HG03066 (cell line): Measurements from ENCODE around the gene WDR59.
A peak's percentile ranks its signal among the peaks of the same experiment; 100 is the strongest.
"Not testable (repeated sequence)": the region's sequence is repeated elsewhere in the genome, so short reads cannot be mapped to it uniquely, and the experiment has no call there.

Experiments used
- ATAC-seq: cut with Tn5 transposase; IDR thresholded peaks from one replicate; pipeline ENCODE4 v1.9.1; 2021; ENCODE audit warnings: low read depth; ENCODE audit not compliant: unreplicated experiment

WDR59 gene, protein sequence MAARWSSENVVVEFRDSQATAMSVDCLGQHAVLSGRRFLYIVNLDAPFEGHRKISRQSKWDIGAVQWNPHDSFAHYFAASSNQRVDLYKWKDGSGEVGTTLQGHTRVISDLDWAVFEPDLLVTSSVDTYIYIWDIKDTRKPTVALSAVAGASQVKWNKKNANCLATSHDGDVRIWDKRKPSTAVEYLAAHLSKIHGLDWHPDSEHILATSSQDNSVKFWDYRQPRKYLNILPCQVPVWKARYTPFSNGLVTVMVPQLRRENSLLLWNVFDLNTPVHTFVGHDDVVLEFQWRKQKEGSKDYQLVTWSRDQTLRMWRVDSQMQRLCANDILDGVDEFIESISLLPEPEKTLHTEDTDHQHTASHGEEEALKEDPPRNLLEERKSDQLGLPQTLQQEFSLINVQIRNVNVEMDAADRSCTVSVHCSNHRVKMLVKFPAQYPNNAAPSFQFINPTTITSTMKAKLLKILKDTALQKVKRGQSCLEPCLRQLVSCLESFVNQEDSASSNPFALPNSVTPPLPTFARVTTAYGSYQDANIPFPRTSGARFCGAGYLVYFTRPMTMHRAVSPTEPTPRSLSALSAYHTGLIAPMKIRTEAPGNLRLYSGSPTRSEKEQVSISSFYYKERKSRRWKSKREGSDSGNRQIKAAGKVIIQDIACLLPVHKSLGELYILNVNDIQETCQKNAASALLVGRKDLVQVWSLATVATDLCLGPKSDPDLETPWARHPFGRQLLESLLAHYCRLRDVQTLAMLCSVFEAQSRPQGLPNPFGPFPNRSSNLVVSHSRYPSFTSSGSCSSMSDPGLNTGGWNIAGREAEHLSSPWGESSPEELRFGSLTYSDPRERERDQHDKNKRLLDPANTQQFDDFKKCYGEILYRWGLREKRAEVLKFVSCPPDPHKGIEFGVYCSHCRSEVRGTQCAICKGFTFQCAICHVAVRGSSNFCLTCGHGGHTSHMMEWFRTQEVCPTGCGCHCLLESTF

DNA sequence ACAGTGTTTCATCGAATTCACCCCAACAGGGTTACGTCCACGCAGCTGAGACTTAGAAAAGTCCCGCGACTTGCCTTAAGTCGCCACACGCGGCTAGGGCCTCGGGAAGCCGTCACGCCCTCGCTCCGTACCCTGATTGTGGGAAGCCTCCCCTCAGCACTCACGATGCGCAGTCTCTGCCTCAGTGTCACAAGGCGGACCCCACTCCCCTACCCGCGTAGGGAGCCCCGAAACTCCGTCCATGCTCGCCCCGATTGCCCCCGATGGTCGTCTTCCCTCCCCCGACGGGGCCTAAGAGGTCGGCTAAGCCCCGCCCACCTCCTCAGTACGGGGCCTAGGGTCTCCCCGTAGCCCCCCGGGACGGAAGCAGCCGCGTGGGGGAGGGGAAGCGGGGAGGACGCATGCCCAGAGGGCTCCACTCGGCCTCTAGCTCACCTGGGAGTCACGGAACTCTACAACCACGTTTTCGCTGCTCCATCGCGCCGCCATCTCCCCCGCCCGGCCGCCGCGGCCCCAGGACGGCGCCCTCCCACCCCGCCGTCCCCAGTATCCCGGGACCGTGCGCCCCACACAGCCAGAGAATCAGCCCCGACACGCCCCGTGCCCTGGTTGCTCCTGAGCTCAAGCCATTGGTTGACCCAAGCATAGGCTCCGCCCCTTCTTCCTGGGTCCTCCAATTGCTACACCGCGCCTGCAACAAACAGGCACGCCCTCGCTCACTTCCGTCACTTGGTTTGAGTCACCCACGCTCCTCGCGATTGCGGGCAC lies at the start of gene WDR59:
Gene WDR59, minus strand, starts transcription at position 595 of the 768 bp plus-strand sequence. Its CDS starts 106 bp downstream, at position 489.
- peak; percentile 99 for ATAC-seq

DNA sequence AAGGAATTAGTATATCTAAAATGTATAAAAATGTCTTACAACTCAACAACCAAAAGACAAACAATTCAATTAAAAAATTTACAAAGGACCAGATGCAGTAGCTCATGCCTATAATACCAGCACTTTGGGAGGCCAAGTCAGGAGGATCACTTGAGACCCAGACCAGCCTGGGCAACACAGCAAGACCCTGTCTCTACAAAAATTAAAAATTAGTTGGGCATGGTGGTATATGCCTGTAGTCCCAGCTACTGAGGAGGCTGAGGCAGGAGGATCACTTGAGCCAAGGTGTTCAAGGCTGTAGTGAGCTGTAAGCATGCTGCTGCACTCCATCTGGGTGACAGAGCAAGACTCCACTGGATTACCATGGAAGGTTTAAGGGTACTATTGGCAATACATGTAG lies 47.7 kb upstream of the WDR59 start:
- no peak for ATAC-seq

DNA sequence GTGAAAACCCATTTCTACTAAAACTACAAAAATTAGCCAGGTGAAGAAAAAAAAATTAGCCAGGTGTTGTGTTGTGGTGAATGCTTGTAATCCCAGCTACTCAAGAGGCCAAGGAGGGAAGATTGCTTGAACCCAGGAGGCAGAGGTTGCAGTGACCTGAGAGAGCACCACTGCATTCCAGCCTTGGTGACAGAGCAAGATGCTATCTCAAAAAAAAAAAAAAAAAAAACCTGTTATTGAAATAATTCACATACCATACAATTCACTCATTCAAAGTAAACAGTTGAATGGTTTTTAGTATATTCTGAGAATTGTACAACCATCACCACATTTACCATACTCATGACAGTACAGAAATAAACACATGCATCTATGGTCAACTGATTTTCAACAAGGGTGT lies 44.9 kb upstream of the WDR59 start:
- ATAC-seq = no peak

DNA sequence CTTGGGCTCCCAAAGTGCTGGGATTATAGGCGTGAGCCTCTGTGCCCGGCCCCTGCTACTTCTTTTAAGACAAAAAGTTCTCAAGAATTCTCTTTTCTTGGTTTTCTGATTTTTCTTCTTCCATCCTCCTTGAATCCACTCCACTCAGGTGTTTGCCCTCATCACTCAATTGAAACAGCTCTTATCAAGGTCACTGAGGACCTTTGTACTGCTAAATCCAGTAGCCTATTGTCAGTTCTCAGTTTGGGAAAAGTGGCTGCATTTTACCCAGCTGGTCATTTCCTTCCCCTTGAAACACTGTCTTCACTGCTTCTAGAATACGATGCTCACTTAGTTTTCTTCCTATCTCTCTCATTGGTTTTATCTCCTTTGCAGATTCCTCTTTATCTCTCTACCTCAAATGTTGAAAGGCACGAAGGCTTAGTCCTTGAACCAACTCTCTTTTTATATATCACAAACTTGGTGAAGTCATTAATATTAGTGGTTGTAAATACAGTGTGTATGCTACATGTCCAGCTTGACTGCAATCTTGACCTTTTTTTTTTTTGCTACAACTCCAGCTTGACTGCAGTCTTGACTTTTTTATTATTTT lies 43.7 kb upstream of the WDR59 start:
- ATAC-seq = no peak

DNA sequence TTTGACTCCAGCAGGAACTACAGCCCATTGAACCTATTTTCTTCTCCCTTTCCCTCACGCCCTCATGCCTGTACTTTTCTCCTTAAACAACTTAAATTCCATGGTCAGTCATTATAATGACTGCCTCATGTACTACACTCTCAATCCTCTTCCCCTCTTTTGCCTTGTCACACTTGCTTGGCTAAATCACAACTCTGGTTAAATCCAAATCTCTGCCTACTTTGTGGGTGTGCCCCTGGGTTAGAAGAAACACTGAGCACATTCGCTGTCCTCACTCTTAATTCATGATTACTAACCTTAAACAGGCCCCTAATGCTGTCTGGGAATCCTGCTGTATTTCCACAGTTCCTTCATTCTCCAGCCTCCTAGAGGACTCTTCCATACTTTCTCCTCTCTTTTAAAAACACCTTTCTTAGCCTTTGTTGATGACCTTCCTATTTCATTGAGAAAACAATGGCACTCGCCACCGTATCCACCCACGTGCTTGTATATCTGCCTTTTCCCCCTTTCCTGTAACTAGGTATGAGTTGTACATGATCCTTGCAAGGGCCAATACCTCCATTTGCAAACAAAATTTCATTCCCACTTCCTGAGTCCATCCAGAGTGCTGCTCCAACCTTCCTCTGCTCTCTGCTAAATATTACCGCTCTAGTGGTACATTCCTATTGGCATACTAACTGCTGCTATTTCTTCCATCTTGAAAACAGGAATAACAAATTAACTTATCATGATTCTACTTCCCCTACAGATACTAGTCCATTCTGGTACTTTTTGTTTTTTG lies 42.8 kb upstream of the WDR59 start:
- no peak for ATAC-seq

DNA sequence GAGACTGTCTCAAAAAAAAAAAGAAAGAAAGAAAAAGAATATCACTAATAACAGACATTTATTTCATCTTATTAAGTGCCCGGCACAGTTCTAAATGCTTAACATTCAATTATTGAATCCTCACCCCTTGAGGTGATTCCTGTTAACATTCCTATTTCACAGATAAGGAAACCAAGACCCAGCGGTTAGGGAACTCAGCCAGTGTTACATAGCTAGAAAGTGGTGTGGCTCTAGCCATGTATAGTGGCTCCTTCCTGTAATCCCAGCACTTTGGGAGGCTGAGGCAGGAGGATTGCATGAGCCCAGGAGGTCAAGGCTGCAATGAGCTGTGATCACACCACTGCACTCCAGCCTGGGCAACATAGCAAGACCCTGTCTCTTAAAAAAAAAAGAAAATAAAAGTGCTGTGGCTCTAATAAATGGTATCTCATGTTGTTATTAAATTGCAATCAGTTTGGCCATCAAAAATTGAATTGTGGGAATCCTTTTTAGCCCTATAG lies 42.0 kb upstream of the WDR59 start:
- ATAC-seq = no peak

DNA sequence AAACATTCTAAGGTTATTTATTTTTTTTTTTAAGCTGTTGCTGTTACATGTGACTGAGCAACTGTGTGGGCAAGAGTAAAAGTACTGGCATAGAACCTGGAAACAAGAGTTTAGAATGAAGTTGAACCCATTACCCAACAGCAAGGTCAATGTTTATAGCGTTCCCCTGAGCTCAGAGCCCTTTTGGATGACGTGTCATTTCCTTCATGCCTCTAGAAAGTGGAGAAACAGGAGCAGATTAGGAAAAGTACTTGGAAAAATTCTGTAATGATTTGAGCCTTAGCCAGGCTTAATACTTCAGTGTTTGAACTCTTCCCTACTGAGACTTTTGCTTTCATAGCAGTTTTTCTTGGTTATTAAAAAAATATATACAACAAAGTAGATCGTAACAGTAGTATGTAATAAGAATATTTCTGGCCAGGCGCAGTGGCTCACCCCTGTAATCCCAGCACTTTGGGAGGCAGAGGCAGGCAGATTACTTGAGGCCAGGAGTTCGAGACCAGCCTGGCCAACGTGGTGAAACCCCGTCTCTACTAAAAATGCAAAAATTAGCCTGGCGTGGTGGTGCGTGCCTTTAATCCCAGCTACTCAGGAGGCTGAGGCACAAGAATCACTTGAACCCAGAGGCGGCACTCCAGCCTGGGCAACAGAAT lies 41.4 kb upstream of the WDR59 start:
- not testable (repeated sequence) for ATAC-seq

DNA sequence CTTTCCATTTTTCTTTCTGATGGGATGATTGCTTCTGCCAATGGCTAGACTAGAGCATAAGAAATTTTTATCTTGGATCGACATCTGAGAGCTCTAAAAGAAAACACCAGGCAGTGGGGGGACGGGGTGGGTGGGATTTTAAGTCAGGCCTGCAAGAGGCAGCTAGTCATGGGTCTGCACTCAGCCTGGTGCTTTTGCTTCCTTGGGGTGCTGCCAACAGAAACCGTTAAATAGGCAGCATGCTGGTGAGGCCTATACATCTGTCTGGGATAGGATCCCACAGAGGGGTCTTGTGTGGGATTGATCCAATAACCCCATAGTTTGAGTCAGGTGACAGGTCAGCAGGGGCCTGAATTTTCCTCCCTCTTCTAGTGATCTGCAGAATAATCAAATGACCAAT lies 40.8 kb upstream of the WDR59 start:
- ATAC-seq = no peak

DNA sequence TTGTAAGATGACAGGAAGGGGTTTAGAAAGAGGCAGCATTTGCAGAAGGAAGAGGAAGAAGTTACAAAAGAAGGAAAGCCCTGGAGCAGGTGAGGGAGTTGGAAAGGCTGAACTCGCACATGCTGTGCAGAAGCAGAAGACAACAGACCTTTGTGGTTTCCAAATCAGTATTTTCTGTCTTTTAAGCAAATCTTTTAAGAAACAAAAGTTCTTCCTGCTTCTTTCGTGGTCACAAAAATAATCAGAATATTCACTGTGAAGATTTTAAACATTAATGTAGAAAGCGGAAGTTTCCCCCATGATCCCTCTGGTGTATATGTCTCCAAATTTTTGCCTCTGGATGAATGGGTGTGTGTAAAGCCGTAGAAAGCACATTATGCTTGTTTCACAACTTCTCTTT lies 39.7 kb upstream of the WDR59 start:
- peak; percentile 54 for ATAC-seq

DNA sequence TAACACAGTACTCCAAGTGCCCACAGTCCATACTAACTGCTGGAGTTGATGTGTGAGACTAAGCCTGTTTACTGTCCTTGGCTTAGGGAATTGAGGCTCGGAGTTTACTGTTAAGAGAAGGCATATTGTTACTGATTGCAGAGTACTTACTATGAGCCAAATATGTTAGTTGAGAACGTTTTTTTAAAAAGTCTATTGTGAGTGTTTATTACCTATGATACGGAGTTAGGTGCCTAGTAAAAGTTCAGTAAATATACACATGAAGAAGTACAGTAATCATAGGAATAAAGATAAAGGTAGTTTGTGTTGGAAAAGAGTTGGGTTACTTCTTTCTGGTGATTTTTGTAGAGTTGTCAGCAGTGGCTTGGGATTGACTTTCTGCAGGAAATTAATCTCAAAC lies 39.3 kb upstream of the WDR59 start:
- ATAC-seq = no peak

DNA sequence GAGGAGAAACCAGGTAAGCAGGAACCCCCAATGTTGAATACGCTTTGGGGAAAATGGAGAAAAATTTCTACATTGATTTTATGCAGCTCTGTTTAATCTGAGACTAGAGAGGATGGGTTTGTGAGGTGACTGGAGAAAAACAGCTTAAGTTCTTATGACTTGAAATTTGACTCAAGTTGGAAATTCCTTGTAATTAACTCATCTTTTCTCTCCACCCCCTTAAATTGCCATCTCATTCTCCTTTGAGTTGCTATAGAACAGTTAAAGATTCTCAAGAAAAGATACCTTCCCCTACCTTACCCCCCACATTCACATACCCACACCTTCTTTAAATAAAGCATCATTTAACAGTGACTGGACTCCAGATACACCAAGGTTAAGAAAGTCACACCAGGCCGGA lies 38.1 kb upstream of the WDR59 start:
- ATAC-seq = no peak

DNA sequence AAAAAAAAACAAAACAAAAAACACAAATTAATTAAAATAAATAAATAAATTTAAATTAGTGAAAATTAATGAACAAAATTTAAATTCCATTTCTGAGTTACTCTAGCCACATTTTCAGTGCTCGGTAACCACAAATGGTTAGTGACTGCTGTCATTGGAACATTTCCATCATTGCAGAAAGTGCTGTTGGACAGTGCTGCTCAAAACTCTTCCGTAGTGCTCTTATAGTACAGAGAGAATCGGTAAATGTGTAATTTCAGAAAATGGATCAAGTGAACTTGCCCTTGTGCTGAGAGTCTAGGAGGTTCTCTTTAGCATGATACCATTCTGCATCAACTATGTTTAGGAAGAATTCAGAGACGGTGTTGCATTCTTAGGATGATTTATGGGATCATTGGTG lies 37.6 kb upstream of the WDR59 start:
- ATAC-seq = no peak

DNA sequence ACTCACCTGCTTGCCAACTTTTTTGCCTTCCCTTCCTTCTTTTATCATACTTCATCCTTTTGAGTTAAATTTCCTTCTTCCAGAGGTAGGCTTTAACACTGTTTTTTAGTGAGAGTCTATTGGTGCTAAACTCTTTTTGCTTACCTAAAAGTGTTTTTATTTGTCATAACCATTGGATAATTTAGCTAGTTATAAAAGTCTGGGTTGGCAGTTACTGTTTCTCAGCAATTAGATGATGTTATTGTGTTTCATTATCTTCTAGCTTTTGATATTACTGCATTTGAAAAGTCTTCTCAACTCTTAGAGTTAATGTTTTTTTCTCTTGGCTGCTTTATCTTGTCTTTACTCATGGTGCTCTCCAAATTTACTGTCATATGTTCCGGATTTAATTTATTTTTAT lies 36.5 kb upstream of the WDR59 start:
- no peak for ATAC-seq

DNA sequence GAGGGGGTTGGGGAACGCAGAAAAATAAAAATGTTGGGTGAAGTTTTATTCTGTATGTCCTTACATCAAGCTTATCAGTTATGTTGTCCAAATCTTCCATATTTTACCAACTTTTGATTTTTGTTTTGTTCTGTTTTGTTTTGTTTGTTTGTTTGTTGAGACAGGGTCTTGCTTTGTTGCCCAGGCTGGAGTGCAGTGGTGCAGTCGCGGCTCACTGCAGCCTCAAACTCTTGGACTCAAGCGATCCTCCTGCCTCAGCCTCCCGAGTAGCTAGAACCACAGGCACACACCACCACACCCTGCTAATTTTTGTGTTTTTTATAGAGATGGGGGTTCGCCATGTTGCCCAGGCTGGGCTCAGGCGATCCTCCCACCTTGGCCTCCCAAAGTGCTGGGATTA lies 34.7 kb upstream of the WDR59 start:
- no peak for ATAC-seq

DNA sequence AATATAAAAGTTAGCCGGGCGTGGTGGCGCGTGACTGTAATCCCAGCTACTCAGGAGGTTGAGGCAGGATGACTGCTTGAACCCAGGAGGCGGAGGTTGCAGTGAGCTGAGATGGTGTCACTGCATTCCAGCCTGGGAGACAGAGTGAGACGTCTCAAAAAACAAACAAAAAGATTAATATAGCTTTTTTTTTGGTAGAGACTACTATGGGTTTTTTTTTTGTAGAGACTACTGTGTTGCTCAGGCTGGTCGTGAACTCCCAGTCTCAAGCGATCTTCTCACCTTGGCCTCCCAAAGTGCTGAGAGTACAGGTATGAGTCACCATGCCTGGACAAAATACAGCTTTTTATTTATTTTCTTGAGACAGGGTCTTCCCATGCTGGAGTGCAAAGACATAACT lies 34.1 kb upstream of the WDR59 start:
- no peak for ATAC-seq

DNA sequence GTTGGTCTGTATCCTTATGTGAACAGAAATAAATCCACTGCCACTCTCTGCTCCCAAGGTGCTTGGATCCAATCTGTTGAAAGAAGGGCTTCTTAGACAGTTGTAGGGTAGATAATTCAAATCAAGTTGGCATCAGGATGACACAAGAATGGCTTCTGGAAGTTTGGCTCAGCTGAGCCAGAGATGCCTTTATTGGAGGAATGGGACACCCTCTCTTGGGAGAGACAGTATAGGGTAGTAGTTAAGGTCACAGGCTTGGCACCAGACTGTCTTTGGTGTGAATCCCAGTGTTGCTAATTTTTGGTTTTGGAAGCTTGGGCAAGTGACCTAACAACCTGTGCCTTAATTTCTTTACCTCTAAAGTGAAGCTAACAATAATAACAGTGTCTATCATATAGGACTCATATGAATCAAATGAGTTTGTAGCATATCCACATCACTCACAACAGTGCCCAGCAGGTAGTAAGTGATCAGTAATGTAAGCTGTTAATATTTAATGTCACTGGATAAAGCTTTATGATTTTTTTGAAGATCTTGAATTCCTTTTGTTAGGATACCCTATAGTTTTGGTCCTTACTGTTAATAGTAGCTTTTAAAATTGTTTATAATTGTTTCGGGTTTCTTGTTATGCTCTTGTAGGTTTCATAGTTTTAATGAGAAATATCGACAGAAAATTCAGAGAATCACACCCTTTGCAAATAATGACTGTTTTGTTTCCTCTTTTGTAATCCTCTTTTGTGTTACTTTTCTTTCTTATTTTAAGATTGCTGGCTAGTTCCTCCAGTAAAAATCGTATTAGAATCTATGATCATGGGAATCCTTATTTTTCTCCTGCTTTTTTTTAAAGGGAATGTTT lies 33.0 kb upstream of the WDR59 start:
- no peak for ATAC-seq

DNA sequence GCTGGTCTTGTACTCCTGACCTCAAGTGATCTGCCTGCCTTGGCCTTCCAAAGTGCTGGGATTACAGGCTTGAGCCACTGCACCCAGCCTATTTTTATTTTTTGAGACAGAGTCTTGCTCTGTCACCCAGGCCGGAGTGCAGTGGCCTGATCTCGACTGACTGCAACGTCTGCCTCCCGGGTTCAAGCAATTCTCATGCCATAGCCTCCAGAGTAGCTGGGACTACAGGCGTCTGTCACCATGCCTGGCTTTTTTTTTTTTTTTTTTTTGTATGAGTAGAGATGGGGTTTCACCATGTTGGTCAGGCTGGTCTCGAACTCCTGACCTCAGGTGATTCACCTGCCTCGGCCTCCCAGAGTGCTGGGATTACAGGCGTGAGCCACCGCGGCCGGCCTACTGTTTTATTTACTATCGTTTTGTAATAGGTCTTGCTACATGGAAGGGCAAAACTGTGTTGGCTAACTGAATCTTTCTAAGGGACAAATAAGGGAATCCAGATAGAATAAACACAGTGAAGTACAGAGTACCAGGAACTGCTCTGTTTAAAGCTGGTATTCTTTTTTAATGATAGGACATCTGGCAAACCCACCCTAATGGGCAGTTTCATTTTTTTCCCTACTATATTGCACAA lies 31.6 kb upstream of the WDR59 start:
- ATAC-seq = not testable (repeated sequence)

DNA sequence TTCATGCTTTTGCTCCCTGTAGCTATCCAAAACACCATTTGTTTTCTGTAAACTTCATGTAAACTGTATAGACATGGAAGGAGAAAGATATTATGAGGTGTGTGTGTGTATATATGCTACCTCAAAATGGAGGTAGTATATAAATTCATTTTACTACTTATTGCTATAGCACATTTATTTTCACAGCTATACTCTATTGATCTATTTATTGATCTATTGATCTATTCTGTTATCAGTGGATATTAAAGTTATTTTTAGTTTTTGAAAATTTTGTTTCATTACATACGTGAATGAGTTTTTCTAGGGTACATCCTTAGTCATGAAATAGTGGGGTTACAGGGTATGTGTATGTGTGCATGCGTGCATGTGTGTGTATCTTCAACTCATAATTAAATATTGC lies 29.4 kb upstream of the WDR59 start:
- ATAC-seq = no peak
